Frontal cortex (tissue), 4 donors: Measurements from ENCODE around the gene FAM168A. TPM values are rescaled to one million over a fixed set of nuclear protein-coding genes. Genes with fewer than 3 reads are reported as not detected.
"Not testable (repeated sequence)": the region's sequence is repeated elsewhere in the genome, so short reads cannot be mapped to it uniquely, and the experiment has no call there.

Experiments
- DNase-seq, 2 donors: peaks; one replicate each; pipeline ENCODE4 v3.0.0; 2012; ENCODE audit warnings: low spot score in 2 of 2
- FAIRE-seq: peaks from 2 replicates; lab custom pipeline; 2012; peaks lifted over from hg19 to GRCh38; lab: Jason Lieb, UNC
- total RNA-seq: library from RNA; depleted of rRNA; stranded (reverse); fragments of >200 nt; gene quantifications from one replicate; pipeline ENCODE4 v1.2.3, GENCODE V29; 2014
- donor health status: control.
- donor health status: control.
- donor health status: control.

Gene FAM168A
- total RNA-seq, 1 donor from 2014 or later = 51.4 TPM

DNA sequence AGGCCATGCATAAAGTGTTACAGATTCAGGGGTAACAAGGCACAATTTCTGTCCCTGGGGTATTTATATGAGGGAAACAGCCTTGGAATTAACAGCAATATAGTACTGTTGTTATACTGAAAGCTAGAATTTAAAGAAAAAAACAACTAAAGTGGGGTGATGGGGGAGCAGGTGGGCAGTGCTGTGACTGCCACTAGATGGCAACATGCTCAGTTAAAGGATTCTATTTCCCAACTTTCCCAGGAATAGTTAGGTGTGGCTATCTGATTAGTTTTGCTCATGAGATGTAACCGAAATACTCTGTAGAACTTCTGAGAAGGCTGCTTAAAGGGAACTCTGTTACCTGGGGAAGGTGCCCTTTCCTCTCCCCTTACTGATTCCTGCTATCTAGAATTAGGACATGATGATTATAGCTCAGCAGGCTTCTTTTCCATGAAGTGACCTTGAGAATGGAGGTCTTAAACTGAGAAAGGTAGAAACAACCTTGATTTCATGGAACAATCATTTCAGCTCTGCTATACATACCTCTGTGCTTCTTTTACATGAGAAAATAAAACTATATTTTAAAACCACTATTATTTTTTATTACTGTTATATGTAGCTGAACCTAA lies 119.1 kb downstream of the FAM168A start:
- no peak for DNase-seq
- FAIRE-seq = no peak

DNA sequence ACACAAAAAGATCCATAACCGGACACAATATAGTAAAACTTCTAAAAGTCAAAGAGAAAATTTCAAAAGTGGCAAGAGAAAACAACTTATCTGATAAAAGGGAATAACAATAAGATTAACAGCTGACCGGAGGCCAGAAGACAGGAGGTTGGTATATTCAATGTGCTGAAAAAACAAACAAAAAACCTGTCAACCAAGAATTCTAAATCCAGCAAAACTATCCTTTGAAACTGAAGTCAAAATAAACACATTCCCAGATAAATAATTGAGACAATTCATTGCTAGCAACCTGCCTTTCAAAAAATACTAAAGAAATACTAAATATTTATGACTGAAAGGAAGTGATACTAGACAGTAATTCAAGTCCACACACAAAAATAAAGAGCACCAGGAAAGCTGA lies 120.4 kb downstream of the FAM168A start:
- DNase-seq = no peak
- FAIRE-seq = no peak

DNA sequence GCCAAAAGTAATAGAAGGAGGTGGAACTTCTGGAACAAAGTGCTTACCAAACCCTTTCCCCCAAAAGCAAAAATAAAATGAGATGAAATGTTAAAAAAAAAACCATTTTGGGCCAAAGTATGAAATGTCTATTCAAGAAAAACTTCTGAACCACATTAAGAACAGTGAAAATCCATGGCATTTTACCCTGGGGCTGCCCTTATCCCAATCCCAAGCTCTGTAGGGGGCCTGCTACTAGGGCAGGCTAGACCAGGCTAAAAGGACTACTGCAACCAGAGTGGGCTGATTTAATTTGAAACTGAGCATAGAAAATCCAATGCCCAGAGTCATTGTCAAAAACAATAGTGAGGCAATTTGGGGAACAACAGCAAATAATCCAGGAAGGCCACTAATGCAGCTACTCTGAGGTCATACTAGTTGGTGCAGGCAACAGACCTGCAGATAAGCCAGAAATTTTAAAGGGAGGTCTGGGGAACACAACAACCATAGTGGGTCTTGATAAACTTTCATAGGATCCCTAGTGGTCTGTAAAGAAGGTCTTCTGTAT lies 122.3 kb downstream of the FAM168A start:
- no peak for DNase-seq
- no peak for FAIRE-seq

DNA sequence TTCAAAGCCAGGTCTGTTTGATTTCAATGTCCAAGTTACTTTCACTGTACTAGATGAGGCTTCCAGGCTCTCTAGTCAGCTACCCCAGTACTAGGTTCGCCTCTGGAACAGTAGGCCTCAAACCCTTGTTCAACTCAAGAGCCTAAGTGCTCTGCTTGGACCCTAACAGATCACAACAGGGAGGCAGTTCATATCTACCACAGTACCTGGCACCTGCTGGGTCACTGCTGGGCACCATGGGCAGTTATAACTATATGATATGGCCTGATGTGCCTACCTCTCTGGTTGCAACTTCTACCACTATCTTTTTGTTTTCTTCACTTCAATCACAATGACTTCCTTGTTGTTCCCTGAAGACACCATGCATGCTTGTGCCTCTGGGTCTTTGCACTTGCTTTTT lies 124.7 kb downstream of the FAM168A start:
- FAIRE-seq (no peak), DNase-seq (no peak)

DNA sequence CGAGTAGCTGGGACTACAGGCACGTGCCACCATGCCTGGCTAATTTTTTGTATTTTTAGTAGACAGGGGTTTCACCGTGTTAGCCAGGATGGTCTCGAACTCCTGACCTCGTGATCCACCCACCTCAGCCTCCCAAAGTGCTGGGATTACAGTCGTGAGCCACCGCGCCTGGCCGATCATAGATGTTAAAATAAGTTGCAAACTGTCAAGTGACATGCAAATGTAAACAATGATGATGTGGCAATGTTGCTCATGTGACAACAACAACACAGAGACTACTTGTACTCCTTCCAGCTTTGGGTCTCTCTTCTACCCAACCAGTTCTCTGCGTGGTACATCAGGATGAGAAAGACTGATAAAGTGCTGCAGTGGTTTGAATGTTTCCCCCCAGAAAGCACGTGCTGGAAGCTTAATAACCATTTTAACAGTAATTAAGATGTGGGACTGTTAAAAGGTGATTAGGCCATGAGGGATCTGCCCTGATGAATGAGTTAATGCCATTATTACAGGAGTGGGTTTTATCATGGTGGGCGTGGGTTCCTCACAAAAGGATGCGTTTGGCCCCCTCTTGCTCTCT lies 127.8 kb downstream of the FAM168A start:
- FAIRE-seq, DNase-seq: not testable (repeated sequence)

DNA sequence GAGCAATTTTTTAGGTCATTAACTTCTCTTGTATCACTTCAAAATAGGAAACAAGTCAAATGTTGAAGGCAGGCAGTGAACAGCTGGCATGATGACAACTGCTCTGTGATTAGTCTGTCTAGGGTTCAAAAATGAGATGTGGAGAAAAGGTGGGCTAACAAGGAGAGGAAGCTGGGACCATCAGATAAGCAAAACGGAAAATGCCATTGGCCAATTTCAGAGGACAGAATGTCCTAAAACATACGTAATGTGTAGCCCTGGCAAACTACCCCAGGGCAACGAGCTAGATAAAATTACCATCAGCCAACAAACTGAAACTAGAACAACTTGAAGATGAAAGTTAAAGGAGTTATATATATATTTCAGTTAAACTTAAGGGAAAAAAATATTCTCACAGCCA lies 128.5 kb downstream of the FAM168A start:
- DNase-seq (no peak), FAIRE-seq (no peak)

DNA sequence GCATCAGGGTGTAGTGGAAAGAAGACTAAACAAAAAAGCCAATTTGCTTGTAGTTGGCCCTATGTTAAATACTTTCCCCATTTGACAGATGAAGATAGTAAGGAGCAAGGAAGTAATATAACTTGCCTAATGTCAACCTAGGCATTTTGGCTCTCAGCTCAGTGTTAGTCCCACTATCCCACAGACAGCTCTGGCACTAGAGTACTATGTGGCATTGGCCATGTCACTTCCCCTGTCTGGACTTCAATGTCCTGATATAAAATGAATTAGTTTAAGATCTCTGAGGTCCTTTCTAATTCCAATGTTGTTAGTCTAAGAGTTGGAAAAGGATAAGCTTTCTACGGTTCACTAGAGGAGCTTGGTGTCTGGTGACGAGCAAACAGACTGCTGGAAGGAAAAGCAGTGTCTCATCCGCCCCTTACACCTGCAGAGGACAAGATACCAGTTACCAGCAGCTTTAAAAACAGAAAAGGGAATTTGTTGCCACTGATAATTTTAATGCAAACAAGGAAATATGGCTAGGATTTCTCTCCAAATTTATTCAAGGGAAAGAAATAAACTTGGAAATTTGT lies 129.2 kb downstream of the FAM168A start:
- DNase-seq (no peak), FAIRE-seq (no peak)

DNA sequence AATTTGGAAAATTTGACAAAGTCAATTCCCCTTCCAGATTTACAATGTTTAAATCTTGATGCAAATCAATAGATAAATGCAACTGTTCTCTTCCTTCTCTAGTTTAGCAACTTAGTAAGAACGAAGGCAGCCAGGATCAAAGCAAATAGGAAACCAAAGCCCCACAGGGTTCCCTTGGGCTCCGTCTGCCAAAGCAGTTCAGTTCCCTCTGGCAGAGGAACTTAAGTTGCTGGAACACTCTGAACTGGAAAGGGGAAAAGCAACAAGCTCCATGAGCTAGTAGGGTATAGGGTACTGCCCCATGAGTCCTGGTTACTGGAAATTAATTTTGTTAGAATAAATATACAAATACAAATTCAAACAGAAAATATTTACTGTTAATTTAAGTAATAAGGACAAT lies 130.4 kb downstream of the FAM168A start:
- DNase-seq (no peak), FAIRE-seq (no peak)

DNA sequence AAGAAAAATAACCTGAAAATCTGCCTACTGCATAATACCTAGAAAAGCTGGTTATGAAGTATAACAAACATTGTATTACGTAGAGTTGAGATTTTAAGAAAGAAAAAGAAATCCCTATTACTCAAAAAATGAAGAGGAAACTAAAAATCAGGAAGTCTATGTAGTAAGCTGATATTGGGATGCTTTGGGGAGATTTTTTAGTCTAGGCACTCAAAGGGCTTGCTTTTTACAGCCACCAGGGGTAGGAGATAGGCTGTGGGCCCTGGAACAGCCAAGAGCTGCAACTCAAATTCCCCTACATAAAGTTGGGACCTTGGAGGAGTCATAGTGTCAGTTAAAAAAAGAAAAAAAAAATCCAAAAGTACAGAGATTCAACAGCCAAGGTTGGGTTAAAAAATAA lies 131.3 kb downstream of the FAM168A start:
- FAIRE-seq (no peak), DNase-seq (no peak)

DNA sequence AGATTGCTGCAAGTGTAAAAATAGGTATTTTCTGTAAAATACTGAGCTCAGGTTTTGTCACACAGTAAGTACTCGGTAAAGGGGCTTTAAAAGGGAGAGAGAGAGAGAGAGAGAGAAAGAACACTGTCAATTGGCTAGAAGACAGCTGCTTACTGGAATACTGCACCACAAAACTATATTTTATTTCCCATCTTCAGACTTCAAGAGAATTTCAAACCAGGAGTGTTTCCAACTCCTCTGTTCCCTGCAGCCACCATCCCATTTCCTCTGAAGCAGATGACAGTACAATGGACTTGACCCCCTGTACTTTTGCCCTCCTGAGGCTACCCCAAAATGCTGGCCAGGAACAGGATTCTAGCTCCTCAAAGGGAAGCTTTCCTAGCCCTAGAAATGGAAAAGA lies 132.0 kb downstream of the FAM168A start:
- no peak for FAIRE-seq
- no peak for DNase-seq

DNA sequence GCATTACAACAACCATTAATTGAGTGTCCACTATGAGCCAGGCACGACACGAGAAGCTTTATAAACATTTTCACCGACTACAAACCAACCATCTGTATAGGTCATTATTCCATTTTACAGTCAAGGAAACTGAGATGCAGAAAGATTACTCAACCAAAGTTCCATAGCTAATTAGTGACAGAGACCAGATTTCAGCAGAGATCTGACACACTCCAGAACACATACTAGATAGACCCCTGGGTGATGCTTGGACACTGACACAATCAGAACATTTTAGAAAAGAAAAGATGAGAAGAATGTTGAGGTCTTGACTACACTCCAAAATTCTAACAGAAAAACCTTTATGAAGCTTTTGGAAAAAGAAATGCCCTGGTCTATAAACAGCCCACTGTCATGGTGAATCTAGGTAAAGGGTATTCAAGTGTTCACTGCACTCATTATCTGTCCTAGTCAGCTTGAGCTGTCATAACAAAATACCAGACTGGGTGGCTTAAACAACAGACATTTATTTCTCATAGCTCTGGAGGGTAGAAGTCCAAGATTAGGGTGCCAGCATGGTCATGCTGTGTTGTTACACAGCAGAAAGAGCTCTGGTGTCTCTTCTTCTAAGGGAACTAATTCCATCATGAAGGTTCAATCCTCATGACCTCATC lies 132.8 kb downstream of the FAM168A start:
- FAIRE-seq (no peak), DNase-seq (no peak)

DNA sequence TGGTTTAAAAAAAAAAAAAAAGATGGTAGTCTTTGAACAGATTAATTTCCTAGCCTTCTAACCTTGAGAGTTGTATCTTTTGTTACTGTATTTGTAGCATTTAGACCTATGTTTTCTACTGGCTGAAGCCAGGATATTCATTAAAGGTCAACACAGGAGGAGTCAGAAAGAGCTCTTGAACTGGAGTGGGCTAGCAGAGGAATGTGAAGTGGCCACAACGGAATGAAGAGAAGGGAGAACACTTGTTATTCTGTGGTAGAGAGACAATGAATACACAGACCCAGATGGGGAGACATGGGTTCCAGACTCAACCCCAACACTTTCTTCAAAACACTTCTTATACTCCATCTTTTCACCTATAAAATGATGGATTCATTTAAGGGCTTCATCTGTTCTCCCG lies 133.6 kb downstream of the FAM168A start:
- DNase-seq (no peak), FAIRE-seq (no peak)

DNA sequence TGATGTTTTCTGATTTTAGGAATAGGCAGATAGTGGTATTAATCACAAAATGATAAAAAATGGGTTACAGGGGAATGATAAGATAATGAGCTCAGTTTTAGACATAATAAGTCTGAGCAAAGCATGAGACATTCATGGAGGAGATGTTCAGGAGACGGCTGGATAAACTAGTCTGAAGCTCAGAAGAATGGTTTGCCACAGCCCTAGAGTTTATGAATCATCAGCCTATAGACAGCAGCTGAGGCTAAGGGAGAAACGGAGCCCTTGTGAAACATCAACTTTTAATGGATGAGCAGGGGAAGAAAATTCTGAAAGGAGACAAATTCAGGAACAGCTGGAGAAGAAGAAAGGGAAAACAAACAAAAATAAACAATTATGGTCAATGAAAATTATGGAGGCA lies 134.6 kb downstream of the FAM168A start:
- no peak for DNase-seq
- FAIRE-seq = no peak

DNA sequence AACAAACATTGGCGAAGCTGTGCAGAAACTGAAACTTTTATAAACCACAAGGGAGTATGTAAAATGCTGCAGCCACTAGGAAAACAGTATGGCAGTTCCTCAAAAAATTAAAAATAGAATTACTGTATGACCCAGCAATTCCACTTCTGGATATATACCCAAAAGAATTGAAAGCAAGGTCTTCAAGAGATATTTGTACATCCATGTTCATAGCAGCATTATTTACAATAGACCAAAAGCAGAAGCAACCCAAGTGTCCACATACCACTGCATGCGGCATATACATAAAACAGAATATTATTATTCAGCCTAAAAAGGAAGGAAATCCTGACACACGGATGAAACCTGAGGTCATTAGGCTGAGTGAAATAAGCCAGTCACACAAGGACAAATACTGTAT lies 135.9 kb downstream of the FAM168A start:
- FAIRE-seq (no peak), DNase-seq (no peak)

DNA sequence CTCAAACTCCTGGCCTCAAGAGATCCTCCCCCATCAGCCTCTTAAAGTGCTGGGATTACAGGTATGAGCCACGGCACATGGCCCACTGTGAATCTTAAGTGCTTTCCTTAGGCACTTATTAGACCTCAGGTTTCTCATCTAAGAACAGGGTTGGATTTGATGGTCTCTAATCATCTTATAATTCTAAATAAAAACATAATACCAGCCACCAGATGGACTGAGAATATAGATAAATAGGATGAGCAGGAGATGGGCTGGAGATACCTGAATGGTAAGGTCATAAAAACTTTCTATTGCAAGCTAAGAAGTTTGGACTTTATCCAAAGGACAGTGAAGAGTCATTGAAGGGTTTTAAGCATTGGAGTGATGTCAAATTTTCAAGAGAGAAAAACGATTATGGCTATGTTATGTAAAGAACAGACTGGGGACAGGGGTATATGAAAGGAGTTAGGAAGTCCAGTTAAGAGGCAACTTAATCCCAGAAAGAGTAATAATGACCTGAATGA lies 136.5 kb downstream of the FAM168A start:
- FAIRE-seq = no peak
- no peak for DNase-seq

DNA sequence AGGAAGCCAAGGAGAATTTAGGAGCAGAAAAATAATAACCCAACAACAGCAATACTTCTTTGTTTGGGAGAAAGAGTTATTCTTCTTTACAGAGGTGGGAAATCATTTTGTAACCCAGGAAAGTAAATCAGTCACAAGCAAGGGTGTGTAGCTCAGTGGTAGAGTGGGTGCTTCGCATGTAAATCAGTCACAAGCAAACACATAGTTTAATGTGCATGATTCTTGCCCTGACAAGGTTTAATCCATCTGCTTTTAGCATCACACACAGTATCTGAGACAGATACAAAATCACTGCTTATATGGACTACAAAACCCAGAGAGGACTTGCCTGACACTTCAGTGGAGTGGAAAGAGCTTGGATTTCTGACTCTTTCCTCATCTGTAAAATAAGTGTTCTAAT lies 139.7 kb downstream of the FAM168A start:
- no peak for FAIRE-seq
- DNase-seq = no peak

DNA sequence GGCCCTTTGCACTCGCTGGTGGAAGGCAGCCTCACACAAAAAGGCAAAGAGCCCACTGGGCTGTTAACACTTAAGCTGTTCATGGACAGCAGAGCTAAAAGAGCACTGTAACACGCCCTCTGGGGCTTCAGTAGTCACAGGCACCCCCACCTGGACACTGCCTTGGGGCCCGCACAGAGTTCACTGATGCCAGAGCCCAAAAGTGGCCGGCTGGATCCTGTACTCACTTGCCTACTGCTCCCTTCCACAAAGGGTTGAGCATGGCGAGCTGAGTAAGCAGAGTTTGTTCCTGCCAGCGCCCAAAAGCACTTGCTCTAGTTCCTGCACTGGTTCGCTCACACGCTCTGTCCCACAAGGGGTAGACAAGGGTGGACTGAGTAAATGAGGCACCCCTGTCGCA lies 142.9 kb downstream of the FAM168A start:
- FAIRE-seq = no peak
- no peak for DNase-seq

DNA sequence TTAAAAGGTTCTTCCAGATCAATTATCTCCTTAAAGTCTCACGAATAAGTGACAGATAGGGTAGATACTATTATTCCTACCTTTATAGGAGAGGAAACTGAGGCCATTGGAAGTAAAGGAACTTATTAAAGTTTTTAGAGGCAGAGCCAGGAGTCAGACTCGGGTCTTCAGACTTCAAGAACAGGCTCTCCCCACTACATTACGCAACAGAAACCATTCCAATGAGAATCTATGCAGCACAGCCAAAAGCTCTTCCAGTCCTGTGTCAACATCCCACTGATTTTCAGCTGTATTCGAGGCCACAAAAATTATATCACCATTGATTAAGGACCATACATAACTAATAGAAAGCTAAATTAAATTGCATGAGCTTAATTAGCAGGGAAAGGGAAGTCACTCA lies 144.3 kb downstream of the FAM168A start:
- DNase-seq (no peak), FAIRE-seq (no peak)

DNA sequence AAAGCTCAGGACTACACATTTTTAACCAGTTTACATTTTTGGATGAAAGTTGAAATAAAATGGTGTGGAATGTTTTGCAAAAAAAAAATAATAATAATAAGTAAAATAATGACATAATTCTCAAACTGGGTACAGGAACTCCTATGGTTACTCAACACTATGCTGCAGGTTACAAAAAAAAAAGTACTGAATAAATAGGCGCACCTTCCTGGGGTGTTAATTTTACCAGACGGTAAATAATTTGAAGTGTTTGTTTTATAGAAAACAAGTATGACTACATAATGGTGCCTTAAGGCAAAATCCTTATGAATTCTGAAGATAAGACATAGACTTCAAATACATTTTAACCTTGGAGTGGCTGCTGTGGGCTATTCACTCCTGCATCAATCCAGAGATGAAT lies 145.2 kb downstream of the FAM168A start:
- DNase-seq = no peak
- FAIRE-seq = no peak

DNA sequence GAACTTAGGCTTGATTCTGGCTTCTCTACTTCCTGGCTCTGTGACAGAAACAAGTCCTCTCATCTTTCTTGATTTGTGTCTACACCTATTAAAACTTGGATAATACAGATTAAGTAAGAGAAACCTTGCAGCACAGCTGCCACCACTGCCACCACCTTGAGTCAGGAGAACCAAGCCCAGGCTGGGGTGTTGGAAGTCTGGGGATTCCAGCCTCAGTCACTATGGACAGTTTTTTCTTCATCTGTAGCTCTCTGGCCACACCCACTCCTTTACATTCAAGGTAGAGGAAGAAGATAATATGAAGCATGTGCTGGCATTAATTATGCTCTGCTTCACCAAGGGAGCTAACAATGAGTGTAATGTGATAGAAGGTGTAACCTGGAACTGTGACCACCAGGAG lies 146.0 kb downstream of the FAM168A start:
- FAIRE-seq (no peak), DNase-seq (no peak)

DNA sequence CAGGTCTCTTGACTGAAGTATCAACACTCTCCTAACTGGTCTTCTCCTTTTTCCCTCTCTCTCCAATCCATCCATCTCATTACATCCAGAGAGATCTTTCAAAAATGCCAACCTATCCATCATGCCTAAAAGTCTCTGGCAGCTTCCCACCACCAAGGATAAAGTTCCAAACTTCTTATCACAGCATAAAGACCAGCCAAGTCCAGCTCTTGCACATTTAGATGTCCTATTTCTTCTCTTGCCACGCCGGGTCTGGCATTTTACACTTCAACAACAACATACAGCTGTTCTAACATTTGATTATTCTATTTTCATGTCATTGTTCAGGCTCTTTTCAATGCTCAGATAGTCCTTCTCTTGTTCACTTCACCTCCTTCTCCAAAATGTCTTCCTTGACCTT lies 151.1 kb downstream of the FAM168A start:
- DNase-seq (no peak), FAIRE-seq (no peak)
